Smooth muscle cell (in vitro differentiated cells): Measurements from ENCODE around the gene HOXA4. TPM values are rescaled to one million over a fixed set of nuclear protein-coding genes. Genes with fewer than 3 reads are reported as not detected.
A peak's percentile ranks its signal among the peaks of the same experiment; 100 is the strongest.

ENCODE experiments used
- DNase-seq: peaks from one replicate; lab custom pipeline; 2025; ENCODE audit not compliant: unreplicated experiment; lab: John Stamatoyannopoulos, UW
- H2AFZ ChIP-seq: fragments of 200-600 bp; sonication (generic); 2 replicates; pipeline ENCODE4 v1.6.0; 2016; ENCODE audit warnings: antibody characterized with exemption, low read depth, mild to moderate bottlenecking
- H3F3A ChIP-seq: fragments of 200-600 bp; sonication (generic); 2 replicates; pipeline ENCODE4 v1.6.0; 2017; ENCODE audit warnings: antibody characterized with exemption, low read depth
- H3K27ac ChIP-seq: fragments of 200-600 bp; sonication (generic); 2 replicates; pipeline ENCODE4 v1.5.1; 2016; ENCODE audit warnings: low read depth, mild to moderate bottlenecking
- H3K27me3 ChIP-seq: fragments of 200-600 bp; sonication (generic); 2 replicates; pipeline ENCODE4 v1.6.1; 2016; ENCODE audit warnings: low read depth, mild to moderate bottlenecking
- H3K36me3 ChIP-seq: fragments of 200-600 bp; sonication (generic); 2 replicates; pipeline ENCODE4 v1.5.1; 2016; ENCODE audit warnings: low read depth
- H3K4me1 ChIP-seq: fragments of 200-600 bp; sonication (generic); 2 replicates; pipeline ENCODE4 v1.5.1; 2016; ENCODE audit warnings: low read depth
- H3K4me2 ChIP-seq: fragments of 200-600 bp; sonication (generic); 2 replicates; pipeline ENCODE4 v1.6.0; 2016; ENCODE audit warnings: mild to moderate bottlenecking
- H3K4me3 ChIP-seq: fragments of 200-600 bp; sonication (generic); 2 replicates; pipeline ENCODE4 v1.5.1; 2016; ENCODE audit warnings: mild to moderate bottlenecking
- H3K79me2 ChIP-seq: fragments of 200-600 bp; sonication (generic); 2 replicates; pipeline ENCODE4 v1.6.0; 2016; ENCODE audit warnings: low read depth, mild to moderate bottlenecking
- H3K9ac ChIP-seq: fragments of 200-600 bp; sonication (generic); 2 replicates; pipeline ENCODE4 v1.6.0; 2016; ENCODE audit warnings: low read depth
- H3K9me3 ChIP-seq: fragments of 200-600 bp; sonication (generic); replicated peaks from 2 replicates; pipeline ENCODE4 v1.5.1; 2016; ENCODE audit warnings: low read depth
- H4K20me1 ChIP-seq: fragments of 200-600 bp; sonication (generic); 2 replicates; pipeline ENCODE4 v1.6.0; 2016; ENCODE audit warnings: low read depth
- WGBS: methylation state at CpG from one replicate; pipeline ENCODE4 v1.1.7; 2016; ENCODE audit warnings: low lambda C conversion rate; 5-methylcytosine and 5-hydroxymethylcytosine counted together
- polyA plus RNA-seq: library from polyadenylated mRNA; unstranded; fragments of >200 nt; fragmentation: Nextera tagmentation; extraction: Ambion mirVana; gene quantifications from 2 replicates; pipeline ENCODE4 v1.2.1, GENCODE V29; 2016
- total RNA-seq: library from RNA; depleted of rRNA; stranded (reverse); fragments of >200 nt; gene quantifications from 2 replicates; pipeline ENCODE4 v1.2.3, GENCODE V29; 2014
- TF ChIP-seq, protein P1 (sequence below): fragments of 200-600 bp; sonication (generic); IDR thresholded peaks from 2 replicates; pipeline ENCODE4 v1.5.1; 2017; ENCODE audit warnings: borderline replicate concordance, mild to moderate bottlenecking, antibody characterized with exemption; ENCODE audit not compliant: insufficient read depth, poor library complexity, severe bottlenecking

Gene HOXA4
- total and polyA plus RNA-seq, 2 experiments from 2014 or later, result 0.22 TPM; not detected in 1

DNA sequence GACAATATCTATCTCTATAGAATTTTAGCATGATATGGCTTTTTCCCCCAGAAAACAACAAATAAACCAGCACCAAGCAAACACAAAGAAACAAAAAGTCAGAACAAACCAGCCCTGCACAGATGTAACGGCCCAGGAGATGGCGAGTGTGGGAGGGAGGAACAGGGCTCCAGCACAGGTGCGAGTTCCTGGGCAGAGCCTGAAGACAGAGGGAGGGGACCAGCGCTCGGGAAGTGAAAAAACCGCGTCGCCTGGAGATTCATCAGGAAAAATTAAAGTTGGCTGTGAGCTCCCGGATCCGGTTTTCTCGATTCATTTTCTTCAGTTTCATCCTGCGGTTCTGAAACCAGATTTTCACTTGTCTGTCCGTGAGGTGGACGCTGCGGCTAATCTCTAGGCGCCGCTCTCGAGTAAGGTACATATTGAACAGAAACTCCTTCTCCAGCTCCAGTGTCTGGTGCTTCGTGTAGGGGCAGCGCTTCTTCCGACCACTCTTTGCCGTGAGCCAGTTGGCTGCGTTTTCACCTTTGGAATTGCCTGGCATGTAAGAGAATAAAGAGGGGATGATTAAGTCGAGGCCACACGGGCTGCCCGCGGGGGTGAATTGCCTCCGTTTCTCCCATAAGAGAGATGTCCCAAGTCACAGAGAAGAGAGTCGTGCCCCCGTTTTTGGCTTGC is 41.2 kb upstream of the HOXA4 start:
- Histone ChIP-seq H3F3A (peaks cover 7% of the 10 kb centered on the region), H3K9me3 (no peaks in the 10 kb centered on the region), H3K79me2 (peaks cover 100% of the 10 kb centered on the region), H3K4me2 (peak overlapping the region; percentile 89), H3K4me3 (peak overlapping the region; percentile 67), H3K9ac (peak overlapping the region; percentile 88), H3K27ac (peak overlapping the region; percentile 95), H3K4me1 (no peaks in the 10 kb centered on the region), H3K27me3 (peaks cover 36% of the 10 kb centered on the region), H4K20me1 (peaks cover 35% of the 10 kb centered on the region), H2AFZ (no peak overlapping the region), H3K36me3 (no peaks in the 10 kb centered on the region)
- DNase-seq, result no peak
- WGBS, result 8% methylated on average over 30 of the region's 30 CpGs
- TF ChIP-seq, protein P1, sequence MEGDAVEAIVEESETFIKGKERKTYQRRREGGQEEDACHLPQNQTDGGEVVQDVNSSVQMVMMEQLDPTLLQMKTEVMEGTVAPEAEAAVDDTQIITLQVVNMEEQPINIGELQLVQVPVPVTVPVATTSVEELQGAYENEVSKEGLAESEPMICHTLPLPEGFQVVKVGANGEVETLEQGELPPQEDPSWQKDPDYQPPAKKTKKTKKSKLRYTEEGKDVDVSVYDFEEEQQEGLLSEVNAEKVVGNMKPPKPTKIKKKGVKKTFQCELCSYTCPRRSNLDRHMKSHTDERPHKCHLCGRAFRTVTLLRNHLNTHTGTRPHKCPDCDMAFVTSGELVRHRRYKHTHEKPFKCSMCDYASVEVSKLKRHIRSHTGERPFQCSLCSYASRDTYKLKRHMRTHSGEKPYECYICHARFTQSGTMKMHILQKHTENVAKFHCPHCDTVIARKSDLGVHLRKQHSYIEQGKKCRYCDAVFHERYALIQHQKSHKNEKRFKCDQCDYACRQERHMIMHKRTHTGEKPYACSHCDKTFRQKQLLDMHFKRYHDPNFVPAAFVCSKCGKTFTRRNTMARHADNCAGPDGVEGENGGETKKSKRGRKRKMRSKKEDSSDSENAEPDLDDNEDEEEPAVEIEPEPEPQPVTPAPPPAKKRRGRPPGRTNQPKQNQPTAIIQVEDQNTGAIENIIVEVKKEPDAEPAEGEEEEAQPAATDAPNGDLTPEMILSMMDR, result no peak

DNA sequence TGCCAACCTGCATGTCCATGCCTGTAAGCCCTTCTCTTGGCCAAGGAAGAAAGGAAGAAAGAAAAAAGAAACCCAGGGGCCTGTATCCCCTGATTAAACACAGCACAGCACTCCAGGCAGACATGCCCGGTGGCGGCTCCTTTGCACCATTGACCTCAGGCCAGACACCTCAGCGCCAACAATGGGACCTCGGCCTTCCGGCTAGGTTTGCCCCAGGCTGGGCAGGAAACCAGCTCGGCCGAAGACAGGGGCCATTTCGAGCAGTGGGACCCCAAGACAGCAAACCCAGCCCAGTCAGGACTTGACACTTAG is 40.7 kb upstream of the HOXA4 start:
- Histone ChIP-seq H3K9me3 (no peaks in the 10 kb centered on the region), H3K79me2 (peaks cover 100% of the 10 kb centered on the region), H3K4me2 (peak overlapping the region; percentile 89), H3K9ac (peak overlapping the region; percentile 88), H3K4me1 (no peaks in the 10 kb centered on the region), H3K27ac (peak overlapping the region; percentile 95), H3K36me3 (no peaks in the 10 kb centered on the region), H3K4me3 (peak overlapping the region; percentile 67), H2AFZ (no peak overlapping the region), H3F3A (peaks cover 7% of the 10 kb centered on the region), H4K20me1 (peaks cover 31% of the 10 kb centered on the region), H3K27me3 (peaks cover 40% of the 10 kb centered on the region)
- no peak for DNase-seq
- TF ChIP-seq, protein P1, result no peak
- 3% methylated on average over 8 of the region's 8 CpGs for WGBS

DNA sequence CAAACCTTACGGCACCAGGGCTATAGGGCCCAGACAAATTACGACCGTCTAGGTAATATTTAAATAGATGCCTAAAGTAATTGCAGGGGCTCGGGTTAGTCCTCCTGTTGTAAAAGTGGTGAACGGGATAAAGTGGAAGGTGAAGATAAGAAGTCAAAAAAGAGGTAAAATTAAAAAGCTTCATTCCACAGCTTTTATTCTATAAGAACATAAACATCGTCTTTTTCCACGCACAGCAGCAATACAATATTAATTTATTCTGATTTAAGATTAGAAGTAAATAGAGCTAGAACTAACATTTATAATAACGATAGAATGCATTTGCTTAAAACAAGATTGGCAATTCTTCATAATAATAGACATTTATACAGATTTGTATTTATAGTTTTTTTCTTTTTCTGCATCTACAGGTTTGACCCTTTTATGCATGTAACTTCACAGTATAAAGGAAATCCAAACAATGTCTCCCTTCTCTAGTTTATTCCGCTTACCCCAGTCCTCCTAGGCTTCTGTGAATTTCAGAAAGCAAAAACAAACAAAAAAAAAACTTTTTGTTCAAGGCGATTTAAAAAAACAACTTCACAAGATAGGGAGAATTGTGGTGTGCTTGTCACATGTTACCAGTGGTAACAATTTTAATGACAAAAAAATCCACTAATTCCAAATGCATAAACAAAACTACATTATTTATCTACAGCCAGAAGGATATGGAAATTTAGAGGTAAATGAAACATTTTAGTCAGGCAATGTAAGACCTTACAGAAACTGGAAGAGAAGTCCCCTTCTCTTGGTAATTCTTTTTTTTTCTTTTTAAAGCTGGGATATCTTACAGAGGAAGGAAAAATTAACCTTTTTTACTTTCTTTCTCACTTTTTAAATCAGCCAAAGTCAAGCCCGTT is 40.1 kb upstream of the HOXA4 start:
- H3K4me2 ChIP-seq, result peak overlapping the region; percentile 89

More for the DNA sequence above, 40.1 kb upstream of the HOXA4 start:
- H3F3A ChIP-seq, result peaks cover 7% of the 10 kb centered on the region
- no peaks in the 10 kb centered on the region for H3K36me3 ChIP-seq
- H3K9ac ChIP-seq, result peak overlapping the region; percentile 88
- WGBS, result 13% methylated on average over 11 of the region's 11 CpGs
- no peaks in the 10 kb centered on the region for H3K4me1 ChIP-seq
- DNase-seq, result no peak
- peaks cover 44% of the 10 kb centered on the region for H3K27me3 ChIP-seq
- peaks cover 27% of the 10 kb centered on the region for H4K20me1 ChIP-seq
- TF ChIP-seq, protein P1, result no peak
- H3K27ac ChIP-seq, result peak overlapping the region; percentile 95
- no peak overlapping the region for H2AFZ ChIP-seq
- H3K79me2 ChIP-seq, result peaks cover 100% of the 10 kb centered on the region
- H3K9me3 ChIP-seq, result no peaks in the 10 kb centered on the region
- H3K4me3 ChIP-seq, result peak overlapping the region; percentile 67
